Smooth muscle cell (in vitro differentiated cells): Measurements from ENCODE around the gene AKTIP. TPM values are rescaled to one million over a fixed set of nuclear protein-coding genes. Genes with fewer than 3 reads are reported as not detected.

ENCODE experiments used
- DNase-seq: peaks from one replicate; lab custom pipeline; 2025; ENCODE audit not compliant: unreplicated experiment; lab: John Stamatoyannopoulos, UW
- H2AFZ ChIP-seq: fragments of 200-600 bp; sonication (generic); 2 replicates; pipeline ENCODE4 v1.6.0; 2016; ENCODE audit warnings: antibody characterized with exemption, low read depth, mild to moderate bottlenecking
- H3F3A ChIP-seq: fragments of 200-600 bp; sonication (generic); 2 replicates; pipeline ENCODE4 v1.6.0; 2017; ENCODE audit warnings: antibody characterized with exemption, low read depth
- H3K27ac ChIP-seq: fragments of 200-600 bp; sonication (generic); 2 replicates; pipeline ENCODE4 v1.5.1; 2016; ENCODE audit warnings: low read depth, mild to moderate bottlenecking
- H3K27me3 ChIP-seq: fragments of 200-600 bp; sonication (generic); 2 replicates; pipeline ENCODE4 v1.6.1; 2016; ENCODE audit warnings: low read depth, mild to moderate bottlenecking
- H3K36me3 ChIP-seq: fragments of 200-600 bp; sonication (generic); 2 replicates; pipeline ENCODE4 v1.5.1; 2016; ENCODE audit warnings: low read depth
- H3K4me1 ChIP-seq: fragments of 200-600 bp; sonication (generic); 2 replicates; pipeline ENCODE4 v1.5.1; 2016; ENCODE audit warnings: low read depth
- H3K4me2 ChIP-seq: fragments of 200-600 bp; sonication (generic); 2 replicates; pipeline ENCODE4 v1.6.0; 2016; ENCODE audit warnings: mild to moderate bottlenecking
- H3K4me3 ChIP-seq: fragments of 200-600 bp; sonication (generic); 2 replicates; pipeline ENCODE4 v1.5.1; 2016; ENCODE audit warnings: mild to moderate bottlenecking
- H3K79me2 ChIP-seq: fragments of 200-600 bp; sonication (generic); 2 replicates; pipeline ENCODE4 v1.6.0; 2016; ENCODE audit warnings: low read depth, mild to moderate bottlenecking
- H3K9ac ChIP-seq: fragments of 200-600 bp; sonication (generic); 2 replicates; pipeline ENCODE4 v1.6.0; 2016; ENCODE audit warnings: low read depth
- H3K9me3 ChIP-seq: fragments of 200-600 bp; sonication (generic); replicated peaks from 2 replicates; pipeline ENCODE4 v1.5.1; 2016; ENCODE audit warnings: low read depth
- H4K20me1 ChIP-seq: fragments of 200-600 bp; sonication (generic); 2 replicates; pipeline ENCODE4 v1.6.0; 2016; ENCODE audit warnings: low read depth
- WGBS: methylation state at CpG from one replicate; pipeline ENCODE4 v1.1.7; 2016; ENCODE audit warnings: low lambda C conversion rate; 5-methylcytosine and 5-hydroxymethylcytosine counted together
- polyA plus RNA-seq: library from polyadenylated mRNA; unstranded; fragments of >200 nt; fragmentation: Nextera tagmentation; extraction: Ambion mirVana; gene quantifications from 2 replicates; pipeline ENCODE4 v1.2.1, GENCODE V29; 2016
- total RNA-seq: library from RNA; depleted of rRNA; stranded (reverse); fragments of >200 nt; gene quantifications from 2 replicates; pipeline ENCODE4 v1.2.3, GENCODE V29; 2014
- TF ChIP-seq, protein P1 (sequence below): fragments of 200-600 bp; sonication (generic); IDR thresholded peaks from 2 replicates; pipeline ENCODE4 v1.5.1; 2017; ENCODE audit warnings: borderline replicate concordance, mild to moderate bottlenecking, antibody characterized with exemption; ENCODE audit not compliant: insufficient read depth, poor library complexity, severe bottlenecking

Gene AKTIP
- total and polyA plus RNA-seq, 2 experiments from 2014 or later, result 14.1 to 24.3 TPM

DNA sequence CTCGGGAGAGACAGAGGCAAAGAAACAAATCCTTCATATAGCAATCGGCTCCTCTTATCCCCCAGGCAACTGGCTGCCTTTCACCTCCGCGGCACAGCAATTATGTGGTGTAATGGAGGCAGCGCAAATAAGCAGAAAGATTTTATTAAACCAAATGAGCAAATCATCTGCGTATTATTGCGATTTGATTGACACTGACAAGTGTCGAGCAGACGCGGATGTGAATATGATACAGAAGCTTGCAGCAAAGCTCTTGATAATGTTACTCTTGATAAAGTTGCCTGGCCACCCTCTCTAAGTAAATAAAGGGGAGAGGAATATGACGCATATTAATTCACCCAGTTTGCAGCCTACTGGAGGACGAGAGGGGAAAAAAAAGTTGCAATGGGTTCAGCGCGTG, 26.5 kb upstream of the AKTIP start:
- H3F3A ChIP-seq, result no peaks in the 10 kb centered on the region
- no peaks in the 10 kb centered on the region for H3K79me2 ChIP-seq
- no peaks in the 10 kb centered on the region for H4K20me1 ChIP-seq
- H3K9me3 ChIP-seq, result no peaks in the 10 kb centered on the region
- no peaks in the 10 kb centered on the region for H3K4me1 ChIP-seq
- no peak overlapping the region for H2AFZ ChIP-seq
- DNase-seq, result no peak
- no peak overlapping the region for H3K4me2 ChIP-seq
- H3K27me3 ChIP-seq, result no peaks in the 10 kb centered on the region
- no peak overlapping the region for H3K27ac ChIP-seq
- no peak overlapping the region for H3K9ac ChIP-seq
- no peak overlapping the region for H3K4me3 ChIP-seq
- TF ChIP-seq, protein P1, sequence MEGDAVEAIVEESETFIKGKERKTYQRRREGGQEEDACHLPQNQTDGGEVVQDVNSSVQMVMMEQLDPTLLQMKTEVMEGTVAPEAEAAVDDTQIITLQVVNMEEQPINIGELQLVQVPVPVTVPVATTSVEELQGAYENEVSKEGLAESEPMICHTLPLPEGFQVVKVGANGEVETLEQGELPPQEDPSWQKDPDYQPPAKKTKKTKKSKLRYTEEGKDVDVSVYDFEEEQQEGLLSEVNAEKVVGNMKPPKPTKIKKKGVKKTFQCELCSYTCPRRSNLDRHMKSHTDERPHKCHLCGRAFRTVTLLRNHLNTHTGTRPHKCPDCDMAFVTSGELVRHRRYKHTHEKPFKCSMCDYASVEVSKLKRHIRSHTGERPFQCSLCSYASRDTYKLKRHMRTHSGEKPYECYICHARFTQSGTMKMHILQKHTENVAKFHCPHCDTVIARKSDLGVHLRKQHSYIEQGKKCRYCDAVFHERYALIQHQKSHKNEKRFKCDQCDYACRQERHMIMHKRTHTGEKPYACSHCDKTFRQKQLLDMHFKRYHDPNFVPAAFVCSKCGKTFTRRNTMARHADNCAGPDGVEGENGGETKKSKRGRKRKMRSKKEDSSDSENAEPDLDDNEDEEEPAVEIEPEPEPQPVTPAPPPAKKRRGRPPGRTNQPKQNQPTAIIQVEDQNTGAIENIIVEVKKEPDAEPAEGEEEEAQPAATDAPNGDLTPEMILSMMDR, result no peak
- WGBS, result 95% methylated on average over 14 of the region's 14 CpGs
- H3K36me3 ChIP-seq, result no peaks in the 10 kb centered on the region

DNA sequence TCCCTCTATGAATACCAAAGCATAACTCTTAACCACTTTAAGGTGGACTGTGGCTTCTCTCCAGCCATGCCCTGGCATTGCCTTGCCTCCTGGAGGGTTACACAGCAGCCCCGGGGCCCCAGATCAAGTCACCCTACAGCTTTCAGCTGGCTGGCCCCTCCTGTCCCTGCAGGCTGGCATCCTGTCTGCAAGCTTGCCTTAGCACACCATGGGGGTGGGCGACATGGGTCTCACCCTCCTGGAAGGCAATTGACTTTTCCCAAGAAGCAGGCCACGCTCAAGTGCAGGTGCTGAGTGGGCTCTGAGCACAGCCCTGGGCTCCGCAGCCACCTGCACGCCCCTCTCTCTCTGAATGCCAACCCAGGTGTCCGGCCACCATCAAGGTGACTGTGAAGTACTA, 25.8 kb upstream of the AKTIP start:
- Histone ChIP-seq H3K27me3 (no peaks in the 10 kb centered on the region), H2AFZ (no peak overlapping the region)
- WGBS, result 97% methylated on average over 6 of the region's 6 CpGs

DNA sequence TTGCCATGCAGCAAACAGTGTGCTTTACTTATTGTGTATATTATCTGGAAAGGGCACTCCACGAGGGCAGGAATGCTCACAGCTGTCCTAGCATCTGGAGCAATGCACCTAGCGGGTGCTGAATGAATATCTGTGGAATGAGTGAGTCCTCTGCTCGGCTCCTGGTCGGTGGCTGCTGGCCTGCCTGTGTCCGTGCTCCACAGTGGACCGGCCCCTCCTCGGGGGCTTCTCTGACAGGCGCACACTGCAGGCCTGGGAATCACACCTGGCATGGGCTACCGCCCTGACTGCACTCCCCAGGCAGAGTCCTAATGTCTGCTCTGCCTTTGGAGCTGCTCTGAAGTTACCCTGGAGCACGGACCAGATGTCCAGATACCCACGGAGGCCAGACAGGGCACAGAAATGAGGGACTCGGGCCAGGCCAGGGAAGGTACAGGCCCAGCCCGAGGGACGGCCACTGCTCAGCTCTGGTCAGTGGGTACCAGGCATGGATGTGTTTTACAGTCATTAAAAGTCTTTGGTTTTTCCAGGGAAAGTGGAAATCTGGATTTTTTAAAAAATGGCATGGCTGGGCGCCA, 21.1 kb upstream of the AKTIP start:
- H3K4me1 ChIP-seq, result no peaks in the 10 kb centered on the region
- no peaks in the 10 kb centered on the region for H3F3A ChIP-seq
- TF ChIP-seq, protein P1, result no peak
- H4K20me1 ChIP-seq, result no peaks in the 10 kb centered on the region
- no peak overlapping the region for H2AFZ ChIP-seq
- H3K79me2 ChIP-seq, result no peaks in the 10 kb centered on the region
- H3K27me3 ChIP-seq, result peaks cover 6% of the 10 kb centered on the region
- no peak overlapping the region for H3K9ac ChIP-seq
- DNase-seq, result no peak
- 92% methylated on average over 15 of the region's 15 CpGs for WGBS
- H3K27ac ChIP-seq, result no peak overlapping the region
- no peaks in the 10 kb centered on the region for H3K9me3 ChIP-seq
- H3K4me2 ChIP-seq, result no peak overlapping the region
- no peak overlapping the region for H3K4me3 ChIP-seq
- no peaks in the 10 kb centered on the region for H3K36me3 ChIP-seq

More for the DNA sequence above, 25.8 kb upstream of the AKTIP start:
- H3K79me2 ChIP-seq, result no peaks in the 10 kb centered on the region
- no peaks in the 10 kb centered on the region for H3F3A ChIP-seq
- H3K4me3 ChIP-seq, result no peak overlapping the region
- H3K4me2 ChIP-seq, result no peak overlapping the region
- no peak overlapping the region for H3K27ac ChIP-seq
- no peaks in the 10 kb centered on the region for H3K4me1 ChIP-seq
- no peaks in the 10 kb centered on the region for H3K36me3 ChIP-seq
- no peak for DNase-seq
- H3K9ac ChIP-seq, result no peak overlapping the region
- H4K20me1 ChIP-seq, result no peaks in the 10 kb centered on the region
- TF ChIP-seq, protein P1, result no peak
- H3K9me3 ChIP-seq, result no peaks in the 10 kb centered on the region

DNA sequence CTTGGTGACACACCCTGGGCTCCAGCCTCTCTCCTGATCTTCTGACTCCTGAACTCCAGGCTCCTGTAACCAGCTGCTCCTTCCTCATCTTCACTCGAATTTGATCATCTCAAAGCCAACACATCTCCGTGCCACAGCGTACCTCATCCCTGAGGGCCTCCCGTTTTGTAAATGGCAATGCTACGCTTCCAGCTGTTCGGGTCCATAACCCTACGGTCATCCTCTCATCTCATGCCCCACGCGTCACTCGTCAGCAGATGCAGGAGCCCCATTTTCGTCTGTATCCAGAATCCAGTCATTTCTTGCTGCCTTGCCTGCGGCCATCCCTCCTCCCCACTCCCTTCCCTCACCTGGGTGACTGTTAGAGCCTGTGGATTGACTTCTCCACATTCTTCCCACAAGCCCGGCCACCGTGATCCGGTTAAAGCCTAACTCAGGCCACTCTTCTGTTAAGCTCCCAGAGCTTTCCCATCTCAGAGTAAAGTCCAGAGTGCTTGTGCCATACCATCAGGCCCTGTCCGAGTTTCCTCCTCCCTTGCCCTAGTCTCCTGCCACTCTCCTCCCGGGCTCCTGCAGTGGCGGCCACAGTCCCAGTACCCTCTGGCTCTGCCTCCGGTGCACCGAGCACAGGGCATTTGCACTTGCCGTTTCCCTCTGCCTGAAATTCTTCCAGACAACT, 20.3 kb upstream of the AKTIP start:
- WGBS, result 95% methylated on average over 21 of the region's 21 CpGs
- Histone ChIP-seq H3F3A (no peaks in the 10 kb centered on the region), H3K4me3 (no peak overlapping the region), H3K4me2 (no peak overlapping the region), H3K79me2 (no peaks in the 10 kb centered on the region), H3K9me3 (no peaks in the 10 kb centered on the region), H3K27ac (no peak overlapping the region), H3K27me3 (peaks cover 6% of the 10 kb centered on the region), H3K9ac (no peak overlapping the region), H4K20me1 (no peaks in the 10 kb centered on the region), H2AFZ (no peak overlapping the region), H3K36me3 (no peaks in the 10 kb centered on the region), H3K4me1 (no peaks in the 10 kb centered on the region)
- DNase-seq, result no peak
- TF ChIP-seq, protein P1, result no peak
